Ishikawa (cell line): Measurements from ENCODE around the gene METTL1.

ENCODE experiments used
- CREB1 ChIP-seq: IDR thresholded peaks from 2 replicates; pipeline ENCODE4 v1.6.1; 2012; ENCODE audit warnings: low read depth
- EGR1 ChIP-seq: IDR thresholded peaks from 2 replicates; pipeline ENCODE4 v1.6.1; 2012
- EP300 ChIP-seq: IDR thresholded peaks from 2 replicates; pipeline ENCODE4 v1.6.1; 2012; ENCODE audit warnings: borderline replicate concordance
- FOXM1 ChIP-seq: IDR thresholded peaks from 2 replicates; pipeline ENCODE4 v1.6.1; 2012; ENCODE audit warnings: low read depth, borderline replicate concordance
- MAX ChIP-seq: IDR thresholded peaks from 2 replicates; pipeline ENCODE4 v1.6.1; 2012
- NFIC ChIP-seq: IDR thresholded peaks from 2 replicates; pipeline ENCODE4 v1.6.1; 2012
- RAD21 ChIP-seq: IDR thresholded peaks from 2 replicates; pipeline ENCODE4 v1.6.1; 2012; ENCODE audit warnings: low read depth
- TAF1 ChIP-seq: IDR thresholded peaks from 2 replicates; pipeline ENCODE4 v1.6.1; 2012; ENCODE audit warnings: low read depth, mild to moderate bottlenecking
- TCF12 ChIP-seq: IDR thresholded peaks from 2 replicates; pipeline ENCODE4 v1.6.1; 2012; ENCODE audit warnings: low read depth
- TEAD4 ChIP-seq: IDR thresholded peaks from 2 replicates; pipeline ENCODE4 v1.6.1; 2012
- USF1 ChIP-seq: IDR thresholded peaks from 2 replicates; pipeline ENCODE4 v1.6.1; 2012
- YY1 ChIP-seq: IDR thresholded peaks from 2 replicates; pipeline ENCODE4 v1.6.1; 2012; ENCODE audit warnings: low read depth
- ZBTB7A ChIP-seq: IDR thresholded peaks from 2 replicates; pipeline ENCODE4 v1.6.1; 2012; ENCODE audit warnings: low read depth

DNA sequence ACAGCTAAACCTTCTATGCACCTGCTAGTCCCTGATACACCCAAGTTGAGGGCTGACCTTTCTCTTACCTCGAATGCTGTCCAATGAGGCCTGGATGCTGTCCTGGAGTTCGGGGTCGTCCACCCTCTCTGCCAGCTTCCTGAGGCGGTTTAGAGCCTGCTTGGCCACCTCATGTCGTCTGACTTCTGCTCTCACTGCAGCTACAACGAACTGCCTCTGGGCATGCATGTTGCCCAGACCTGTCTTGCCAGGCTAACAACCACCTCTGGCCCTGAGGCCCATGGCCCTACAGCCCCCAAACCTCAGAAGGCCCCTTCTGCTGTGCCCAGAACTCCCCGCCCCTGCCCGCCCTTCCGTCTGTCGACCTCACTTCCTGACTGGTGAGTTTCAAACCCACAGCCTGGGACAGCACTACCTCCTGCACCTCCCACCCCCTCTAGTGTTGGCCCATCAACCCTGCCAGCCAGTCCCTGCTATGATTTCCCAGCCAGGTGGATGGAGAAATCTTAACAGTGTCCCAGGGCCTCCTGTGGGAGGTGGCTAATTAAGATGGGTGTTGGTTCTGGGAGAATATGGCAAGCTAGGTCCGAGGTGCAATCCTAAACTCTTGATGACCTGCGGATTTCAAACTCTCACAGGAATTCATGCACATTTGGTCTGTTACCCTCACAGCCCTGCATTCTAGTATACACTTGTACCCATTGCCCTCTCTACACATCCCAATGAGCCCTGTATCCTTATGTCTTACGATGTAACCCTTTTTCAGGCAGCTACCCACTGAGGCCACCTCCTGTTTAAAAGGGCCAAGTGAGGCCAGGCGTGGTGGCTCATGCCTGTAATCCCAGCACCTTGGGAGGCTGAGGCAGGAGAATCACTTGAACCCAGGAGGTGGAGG lies 29.8 kb downstream of the METTL1 start:
- TF ChIP-seq TAF1 (no peak), NFIC (no peak), EGR1 (no peak), EP300 (no peak), YY1 (no peak), MAX (no peak), RAD21 (no peak; the same call in 1 of the 2 replicates), TEAD4 (no peak), FOXM1 (no peak), CREB1 (no peak), TCF12 (no peak), USF1 (no peak), ZBTB7A (no peak)
